ENCODE results near the gene ST6GALNAC1.

DNA sequence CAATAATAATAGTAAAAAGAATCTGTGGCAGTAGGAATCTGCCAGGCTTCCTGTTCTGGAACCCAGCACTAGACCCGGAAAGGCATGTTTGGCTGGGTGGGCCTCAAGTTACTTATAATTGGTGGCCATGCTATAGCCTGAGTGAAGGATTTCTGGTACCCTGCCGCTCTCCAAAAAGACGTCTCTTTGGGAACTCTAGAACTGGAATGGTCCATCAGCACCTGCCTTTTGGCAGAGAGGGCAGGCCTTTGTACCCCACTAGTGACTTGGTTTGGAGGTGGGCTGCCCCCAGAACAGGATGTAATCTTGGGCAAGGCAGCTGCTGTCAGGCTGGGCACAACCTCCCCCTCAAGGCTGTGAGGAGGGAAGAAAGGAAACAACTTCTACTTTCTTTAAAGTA is 29.3 kb upstream of the ST6GALNAC1 start:
- TF ChIP-seq, protein P1, sequence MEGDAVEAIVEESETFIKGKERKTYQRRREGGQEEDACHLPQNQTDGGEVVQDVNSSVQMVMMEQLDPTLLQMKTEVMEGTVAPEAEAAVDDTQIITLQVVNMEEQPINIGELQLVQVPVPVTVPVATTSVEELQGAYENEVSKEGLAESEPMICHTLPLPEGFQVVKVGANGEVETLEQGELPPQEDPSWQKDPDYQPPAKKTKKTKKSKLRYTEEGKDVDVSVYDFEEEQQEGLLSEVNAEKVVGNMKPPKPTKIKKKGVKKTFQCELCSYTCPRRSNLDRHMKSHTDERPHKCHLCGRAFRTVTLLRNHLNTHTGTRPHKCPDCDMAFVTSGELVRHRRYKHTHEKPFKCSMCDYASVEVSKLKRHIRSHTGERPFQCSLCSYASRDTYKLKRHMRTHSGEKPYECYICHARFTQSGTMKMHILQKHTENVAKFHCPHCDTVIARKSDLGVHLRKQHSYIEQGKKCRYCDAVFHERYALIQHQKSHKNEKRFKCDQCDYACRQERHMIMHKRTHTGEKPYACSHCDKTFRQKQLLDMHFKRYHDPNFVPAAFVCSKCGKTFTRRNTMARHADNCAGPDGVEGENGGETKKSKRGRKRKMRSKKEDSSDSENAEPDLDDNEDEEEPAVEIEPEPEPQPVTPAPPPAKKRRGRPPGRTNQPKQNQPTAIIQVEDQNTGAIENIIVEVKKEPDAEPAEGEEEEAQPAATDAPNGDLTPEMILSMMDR (IDR thresholded peaks at IDR 0.05; ENCODE audit: insufficient read depth, low read length, poor library complexity, severe bottlenecking) = no peak
- no peak for TF ChIP-seq EZH2phosphoT487 (conservative IDR thresholded peaks at IDR 0.05; ENCODE audit: low read length)
